PC-9 (cell line): Measurements from ENCODE around the gene BUB1. TPM values are rescaled to one million over a fixed set of nuclear protein-coding genes. Genes with fewer than 3 reads are reported as not detected.

Experiments
- BruUV-seq: library from RNA; stranded (reverse); fragments of 400-500 nt; replicated peaks from 2 replicates; lab custom pipeline; 2021; lab: Mats Ljungman, UMichigan
- CTCF ChIA-PET: fragments of 300-600 bp; sonication (Branson Sonifier 250); formaldehyde crosslinking; loops from one replicate; lab custom pipeline; 2022; ENCODE audit warnings: antibody characterized with exemption; lab: Charles Lee
- POLR2A ChIA-PET: fragments of 300-600 bp; sonication (Branson Sonifier 250); formaldehyde crosslinking; loops from one replicate; lab custom pipeline; 2022; ENCODE audit warnings: antibody characterized with exemption; ENCODE audit not compliant: unreplicated experiment; lab: Charles Lee
- DNase-seq, 2 experiments: peaks; one replicate each; pipeline versions ENCODE4 v3.0.0 to v3.0.0-alpha.2; 2015 to 2022; ENCODE audit warnings: mixed read lengths in 1 of 2
- H2AFZ ChIP-seq: fragments of 200-600 bp; sonication (generic); 2 replicates; pipeline ENCODE4 v1.8.1; 2017; ENCODE audit warnings: antibody characterized with exemption
- H3F3A ChIP-seq: fragments of 200-600 bp; sonication (generic); 2 replicates; pipeline ENCODE4 v1.8.1; 2017; ENCODE audit warnings: antibody characterized with exemption, mild to moderate bottlenecking, low read depth; ENCODE audit not compliant: insufficient read depth
- H3K27ac ChIP-seq: fragments of 200-600 bp; sonication (generic); 2 replicates; pipeline ENCODE4 v1.6.1; 2016; ENCODE audit warnings: mixed run types
- H3K27me3 ChIP-seq: fragments of 200-600 bp; sonication (generic); 2 replicates; pipeline ENCODE4 v1.6.1; 2016; ENCODE audit warnings: low read depth, mixed run types; ENCODE audit not compliant: insufficient read depth
- H3K36me3 ChIP-seq: fragments of 200-600 bp; sonication (generic); 2 replicates; pipeline ENCODE4 v1.6.1; 2016; ENCODE audit warnings: low read depth, mixed run types
- H3K4me1 ChIP-seq: fragments of 200-600 bp; sonication (generic); replicated peaks from 2 replicates; pipeline ENCODE4 v1.6.1; 2016; ENCODE audit warnings: mixed run types; ENCODE audit not compliant: insufficient read depth
- H3K4me2 ChIP-seq: fragments of 200-600 bp; sonication (generic); 2 replicates; pipeline ENCODE4 v1.6.1; 2017; ENCODE audit warnings: mixed run types
- H3K4me3 ChIP-seq: fragments of 200-600 bp; sonication (generic); 2 replicates; pipeline ENCODE4 v1.6.1; 2016; ENCODE audit warnings: mixed run types
- H3K79me2 ChIP-seq: fragments of 200-600 bp; sonication (generic); 2 replicates; pipeline ENCODE4 v1.6.1; 2017; ENCODE audit warnings: low read depth, mixed run types
- H3K9me2 ChIP-seq: fragments of 200-600 bp; sonication (generic); 2 replicates; pipeline ENCODE4 v1.8.1; 2017; ENCODE audit warnings: mild to moderate bottlenecking; ENCODE audit not compliant: insufficient read depth
- H3K9me3 ChIP-seq: fragments of 200-600 bp; sonication (generic); 2 replicates; pipeline ENCODE4 v1.8.1; 2016; ENCODE audit warnings: low read depth; ENCODE audit not compliant: insufficient read depth
- H4K20me1 ChIP-seq: fragments of 200-600 bp; sonication (generic); 2 replicates; pipeline ENCODE4 v1.8.1; 2017; ENCODE audit not compliant: insufficient read depth
- EZH2 ChIP-seq: fragments of 200-600 bp; sonication (generic); IDR thresholded peaks from 2 replicates; pipeline ENCODE4 v1.8.0; 2017; ENCODE audit warnings: antibody characterized with exemption, low read depth
- intact Hi-C: fragments of 100-400 bp; cut with micrococcal nuclease; formaldehyde crosslinking; loops from one replicate; pipeline ENCODE4 v1.10.0; 2022; ENCODE audit not compliant: unreplicated experiment
- total RNA-seq: library from RNA; stranded (reverse); gene quantifications from 2 replicates; pipeline ENCODE4 v1.2.3, GENCODE V29; 2021
- TF ChIP-seq, protein P1 (sequence below): fragments of 200-600 bp; sonication (generic); conservative IDR thresholded peaks from 2 replicates; pipeline ENCODE4 v1.6.1; 2017; ENCODE audit warnings: mixed run types, antibody characterized with exemption, mild to moderate bottlenecking, moderate library complexity

BUB1 gene
- total RNA-seq, 1 experiment from 2014 or later, result 74.6 TPM

DNA sequence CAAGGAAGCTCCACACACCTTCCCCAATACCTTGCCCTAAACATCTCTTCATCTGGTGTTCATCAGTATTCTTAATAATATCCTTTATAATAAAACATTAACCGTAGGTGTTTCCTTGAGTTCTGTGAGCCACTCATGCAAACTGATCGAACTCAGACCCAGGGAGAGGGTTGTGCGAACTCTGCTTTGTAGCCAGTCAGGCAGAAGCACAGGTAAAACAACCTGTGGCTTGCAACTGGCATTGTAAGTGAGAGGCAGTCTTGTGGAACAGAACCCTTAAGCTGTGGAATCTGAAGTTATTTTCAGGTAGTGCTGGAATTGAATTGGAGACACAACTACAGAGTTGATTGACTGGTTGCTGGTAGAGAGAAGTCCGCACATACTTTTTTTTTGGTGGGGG is 4.7 kb downstream of the BUB1 start:
- CTCF ChIA-PET, result no interaction called here
- no TSS peak for BruUV-seq
- POLR2A ChIA-PET, result interaction anchor here (0.6 kb wide), 1 partner anchor 105 kb away, joined by 5 read pairs; no protein-coding TSS in a partner anchor

DNA sequence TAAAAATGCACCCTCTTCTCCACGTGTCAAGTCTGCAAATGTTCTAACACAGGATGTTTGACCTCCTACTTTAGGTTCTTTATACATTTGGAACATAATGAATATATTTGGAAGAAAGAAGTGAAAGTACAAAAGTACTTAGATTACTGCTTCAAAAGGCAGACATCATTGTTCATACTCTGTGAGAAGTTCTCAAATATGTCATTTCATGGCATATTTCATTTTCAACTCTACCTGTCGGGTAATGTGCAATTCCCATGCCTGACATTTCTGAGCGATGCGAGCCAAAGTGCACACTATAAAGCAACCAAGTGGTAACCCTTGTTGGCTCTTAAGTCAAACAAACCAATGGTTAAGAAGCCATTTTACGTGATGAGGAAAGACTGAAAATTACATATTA is 7.0 kb downstream of the BUB1 start:
- H3K79me2 ChIP-seq, result peaks cover 15% of the 10 kb centered on the region
- BruUV-seq, result no TSS peak
- no peak overlapping the region for H3K4me3 ChIP-seq
- TF ChIP-seq, protein P1, sequence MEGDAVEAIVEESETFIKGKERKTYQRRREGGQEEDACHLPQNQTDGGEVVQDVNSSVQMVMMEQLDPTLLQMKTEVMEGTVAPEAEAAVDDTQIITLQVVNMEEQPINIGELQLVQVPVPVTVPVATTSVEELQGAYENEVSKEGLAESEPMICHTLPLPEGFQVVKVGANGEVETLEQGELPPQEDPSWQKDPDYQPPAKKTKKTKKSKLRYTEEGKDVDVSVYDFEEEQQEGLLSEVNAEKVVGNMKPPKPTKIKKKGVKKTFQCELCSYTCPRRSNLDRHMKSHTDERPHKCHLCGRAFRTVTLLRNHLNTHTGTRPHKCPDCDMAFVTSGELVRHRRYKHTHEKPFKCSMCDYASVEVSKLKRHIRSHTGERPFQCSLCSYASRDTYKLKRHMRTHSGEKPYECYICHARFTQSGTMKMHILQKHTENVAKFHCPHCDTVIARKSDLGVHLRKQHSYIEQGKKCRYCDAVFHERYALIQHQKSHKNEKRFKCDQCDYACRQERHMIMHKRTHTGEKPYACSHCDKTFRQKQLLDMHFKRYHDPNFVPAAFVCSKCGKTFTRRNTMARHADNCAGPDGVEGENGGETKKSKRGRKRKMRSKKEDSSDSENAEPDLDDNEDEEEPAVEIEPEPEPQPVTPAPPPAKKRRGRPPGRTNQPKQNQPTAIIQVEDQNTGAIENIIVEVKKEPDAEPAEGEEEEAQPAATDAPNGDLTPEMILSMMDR, result no peak
- TF ChIP-seq EZH2, result no peak
- H3K9me2 ChIP-seq, result no peaks in the 10 kb centered on the region
- DNase-seq, result no peak
- H2AFZ ChIP-seq, result no peak overlapping the region
- H3K9me3 ChIP-seq, result no peaks in the 10 kb centered on the region
- 0 out of 2 replicates have a peak, but pooled peaks cover 4% of the 10 kb centered on the region for H3F3A ChIP-seq
- H3K4me2 ChIP-seq, result no peak overlapping the region
- POLR2A ChIA-PET, result no interaction called here
- intact Hi-C loops, result loop anchor here (10.0 kb wide), 1 partner anchor 1004 kb away; no protein-coding TSS in a partner anchor
- peaks cover 11% of the 10 kb centered on the region for H3K4me1 ChIP-seq
- no peak overlapping the region for H3K27ac ChIP-seq
- H3K36me3 ChIP-seq, result peaks cover 41% of the 10 kb centered on the region
- CTCF ChIA-PET, result no interaction called here
- H4K20me1 ChIP-seq, result no peaks in the 10 kb centered on the region
- H3K27me3 ChIP-seq, result no peaks in the 10 kb centered on the region

More for the DNA sequence above, 4.7 kb downstream of the BUB1 start:
- Histone ChIP-seq H4K20me1 (no peaks in the 10 kb centered on the region), H3K9me2 (no peaks in the 10 kb centered on the region), H3K27ac (no peak overlapping the region), H3F3A (peaks cover 7% of the 10 kb centered on the region), H3K4me2 (no peak overlapping the region), H3K27me3 (no peaks in the 10 kb centered on the region), H3K4me3 (no peak overlapping the region), H3K79me2 (peaks cover 35% of the 10 kb centered on the region), H3K9me3 (no peaks in the 10 kb centered on the region), H2AFZ (no peak overlapping the region), H3K36me3 (peaks cover 25% of the 10 kb centered on the region), H3K4me1 (peaks cover 24% of the 10 kb centered on the region)
- no peak for TF ChIP-seq EZH2
- TF ChIP-seq, protein P1, result no peak
- intact Hi-C loops, result loop anchor here (10.0 kb wide), 1 partner anchor 1002 kb away; no protein-coding TSS in a partner anchor
- DNase-seq, result no peak

DNA sequence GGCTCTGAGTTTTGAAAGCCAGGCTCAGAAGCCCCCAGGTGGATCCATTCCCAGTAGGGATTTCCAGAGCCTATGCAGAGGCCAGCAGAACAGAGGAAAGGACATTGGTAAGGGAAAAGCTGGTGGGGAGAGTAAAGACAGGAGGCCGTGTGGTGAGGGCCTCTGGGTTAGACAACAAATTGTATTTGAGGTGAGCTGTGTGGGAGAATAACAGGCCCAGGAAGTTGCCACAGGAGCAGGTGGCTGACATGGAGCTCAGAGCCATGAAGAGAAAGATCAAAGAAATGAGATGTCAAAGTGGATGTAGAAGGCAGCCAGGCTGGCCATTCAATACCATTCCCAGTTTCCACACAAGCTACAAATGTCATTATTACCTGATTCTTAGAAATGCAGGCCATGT is 8.8 kb downstream of the BUB1 start:
- H3K27me3 ChIP-seq, result no peaks in the 10 kb centered on the region
- ChIA-PET CTCF (no interaction called here), POLR2A (interaction anchor here (0.6 kb wide), 1 partner anchor 1205 kb away, joined by 9 read pairs; no protein-coding TSS in a partner anchor)
- BruUV-seq, result no TSS peak
- H4K20me1 ChIP-seq, result no peaks in the 10 kb centered on the region
- no peak overlapping the region for H3K27ac ChIP-seq
- H3K9me2 ChIP-seq, result no peaks in the 10 kb centered on the region
- H3F3A ChIP-seq, result peaks cover 9% of the 10 kb centered on the region; the same call in 1 of the 2 replicates
- H3K4me2 ChIP-seq, result no peak overlapping the region
- TF ChIP-seq, protein P1, result no peak
- no peaks in the 10 kb centered on the region for H3K4me1 ChIP-seq
- no peaks in the 10 kb centered on the region for H3K9me3 ChIP-seq
- DNase-seq, result no peak
- H3K79me2 ChIP-seq, result no peaks in the 10 kb centered on the region
- H2AFZ ChIP-seq, result no peak overlapping the region
- peaks cover 41% of the 10 kb centered on the region for H3K36me3 ChIP-seq
- no peak overlapping the region for H3K4me3 ChIP-seq
- intact Hi-C loops, result no loop called here
